Stimulated activated CD8-positive, alpha-beta memory T cell treated with anti-CD3 and anti-CD28 coated beads, Interleukin-2, amount 100 ng/mL, for 1 hour (primary cell): Measurements from ENCODE around the gene TCF7L2.

Source experiments
- DNase-seq, 2 donors: peaks; one replicate each; pipeline ENCODE4 v3.0.0-alpha.2; 2020; ENCODE audit warnings: low read depth in 2 of 2

The TCF7L2 gene

DNA sequence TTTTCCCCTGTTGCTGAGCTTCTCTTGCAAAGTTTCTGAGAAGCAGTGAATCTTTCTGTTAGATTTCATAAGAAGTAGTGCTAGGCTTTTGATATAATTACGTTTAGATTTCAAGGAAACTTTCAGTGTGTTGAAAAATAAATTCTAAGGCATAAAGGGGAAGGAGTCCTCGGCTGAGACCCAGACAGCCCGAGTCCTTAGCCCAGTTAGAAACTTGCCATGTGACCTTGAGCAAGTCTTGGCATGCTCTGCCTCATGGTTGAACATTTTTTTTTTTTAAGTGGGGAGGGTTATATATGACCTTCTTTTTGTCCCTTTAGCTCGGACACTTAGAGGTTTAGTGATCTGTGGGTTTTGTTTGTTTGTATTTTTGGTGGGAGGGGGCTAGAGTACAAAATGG lies 117.5 kb downstream of the TCF7L2 start:
- DNase-seq: no peak

DNA sequence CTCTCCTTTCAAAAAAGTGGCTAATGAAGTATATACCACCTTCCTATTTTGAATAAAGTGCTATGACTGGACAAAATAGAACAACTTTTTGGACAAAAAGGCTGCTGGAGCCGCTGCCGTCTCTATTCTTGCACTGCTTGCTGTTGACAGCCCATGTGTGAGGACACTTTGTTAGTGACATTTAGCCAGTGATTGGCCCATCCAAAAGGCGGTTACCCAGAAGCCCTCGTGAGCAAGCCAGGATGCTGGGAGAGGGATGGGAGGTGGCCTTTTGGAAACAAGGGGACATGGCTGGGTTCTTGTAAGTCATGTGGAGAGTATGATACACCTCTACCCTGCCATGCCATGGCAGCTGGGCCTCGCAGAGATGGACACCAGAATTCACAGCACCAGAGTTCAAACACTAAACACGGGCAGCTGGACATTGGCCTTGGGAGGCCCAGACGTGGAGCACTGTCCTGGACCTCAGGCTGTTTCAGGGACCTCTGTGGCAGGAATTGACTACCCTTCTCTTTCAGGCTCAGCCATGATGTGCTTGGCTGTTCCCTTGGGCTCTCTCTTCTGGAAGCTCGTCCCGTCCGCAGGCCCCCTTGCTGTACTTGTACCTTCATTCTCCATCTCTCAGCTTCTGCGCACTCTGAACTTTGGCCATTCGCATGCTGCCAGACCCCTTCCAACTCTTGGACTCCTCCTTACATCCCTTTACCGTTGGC lies 118.3 kb downstream of the TCF7L2 start:
- DNase-seq: no peak

DNA sequence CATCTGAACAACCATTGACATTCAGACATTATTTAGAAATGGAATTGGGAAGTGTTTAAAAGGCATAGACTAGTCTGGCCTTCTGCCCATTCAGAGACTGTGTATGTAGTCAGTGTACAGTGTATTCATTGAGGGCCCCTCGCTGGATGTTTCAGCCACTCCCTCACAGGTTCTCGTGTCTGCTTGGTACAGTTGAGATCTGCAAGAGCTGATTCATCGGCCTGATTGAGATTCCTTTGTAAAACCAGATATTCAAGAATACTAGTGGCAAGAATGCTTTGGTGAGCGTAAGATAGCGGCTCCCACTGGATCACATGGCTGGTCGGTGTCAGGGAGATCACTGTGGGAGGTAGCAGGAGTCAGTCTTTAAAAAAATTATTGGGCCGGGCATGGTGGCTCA lies 119.5 kb downstream of the TCF7L2 start:
- no peak for DNase-seq

DNA sequence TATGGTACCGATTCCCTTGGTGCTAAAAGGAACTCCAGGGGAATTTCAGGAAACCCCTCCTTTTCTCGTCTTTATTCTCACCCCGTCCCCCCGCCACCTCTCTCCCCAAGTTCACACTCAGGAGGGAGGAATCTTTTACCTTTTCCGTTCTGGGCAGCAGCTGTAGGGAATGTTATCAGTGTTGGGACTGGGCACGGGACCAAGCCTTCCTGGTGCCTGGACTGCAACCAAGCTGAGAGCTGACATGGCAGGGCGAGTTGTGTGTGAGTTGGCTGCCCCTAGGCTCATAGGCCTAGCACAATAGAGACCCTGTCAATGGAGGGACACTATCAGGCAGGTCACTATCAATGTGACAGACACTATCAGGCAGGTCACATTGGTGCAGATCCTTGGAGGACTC lies 121.4 kb downstream of the TCF7L2 start:
- DNase-seq: no peak

DNA sequence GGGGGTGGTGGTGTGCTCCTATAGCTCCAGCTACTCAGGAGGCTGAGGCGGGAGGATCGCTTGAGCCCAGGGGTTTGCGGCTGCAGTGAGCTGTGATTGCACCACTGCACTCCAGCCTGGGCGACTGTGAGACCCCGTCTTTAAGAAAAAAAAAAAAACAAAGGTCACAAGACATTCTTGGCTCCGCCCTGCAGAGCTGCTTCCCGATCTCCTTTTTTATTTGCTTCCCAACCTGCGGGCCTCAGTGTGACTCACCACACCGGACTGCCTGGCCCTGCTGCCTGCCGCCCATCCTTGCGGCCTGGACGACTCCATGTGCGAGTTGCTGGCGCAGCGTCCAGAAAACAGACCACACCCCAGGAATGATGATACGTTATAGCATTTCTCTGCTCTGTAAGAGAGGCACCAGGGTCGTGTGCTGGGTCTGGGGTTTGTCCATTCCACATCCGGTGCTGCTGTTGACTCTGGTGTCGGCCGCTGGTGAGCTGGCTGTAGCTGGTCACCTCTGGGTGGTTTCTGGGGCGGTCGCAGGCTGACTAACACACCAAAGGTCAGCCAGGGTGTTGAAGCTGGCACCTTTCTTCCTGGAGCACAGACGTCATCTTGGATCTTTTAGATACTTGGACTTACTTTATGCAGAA lies 123.6 kb downstream of the TCF7L2 start:
- no peak for DNase-seq

DNA sequence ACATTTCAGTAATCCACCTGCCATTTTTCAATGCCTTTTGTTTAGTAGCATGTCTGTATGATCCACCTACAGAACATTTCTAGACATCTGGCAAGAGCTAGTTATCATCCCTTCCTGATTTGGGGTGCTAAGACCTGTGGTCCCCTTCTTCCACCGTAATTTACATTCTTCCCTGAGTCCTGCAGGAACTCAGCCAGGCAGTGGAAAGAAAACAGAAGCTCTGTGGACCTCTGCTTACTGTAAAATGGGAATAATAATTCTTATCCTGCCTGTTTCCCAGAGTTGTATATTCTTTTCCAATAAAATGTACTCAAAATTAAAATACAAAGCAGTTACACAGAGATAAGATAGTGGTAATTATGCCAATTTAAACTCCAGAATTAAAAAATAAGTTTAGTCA lies 126.9 kb downstream of the TCF7L2 start:
- DNase-seq: no peak

DNA sequence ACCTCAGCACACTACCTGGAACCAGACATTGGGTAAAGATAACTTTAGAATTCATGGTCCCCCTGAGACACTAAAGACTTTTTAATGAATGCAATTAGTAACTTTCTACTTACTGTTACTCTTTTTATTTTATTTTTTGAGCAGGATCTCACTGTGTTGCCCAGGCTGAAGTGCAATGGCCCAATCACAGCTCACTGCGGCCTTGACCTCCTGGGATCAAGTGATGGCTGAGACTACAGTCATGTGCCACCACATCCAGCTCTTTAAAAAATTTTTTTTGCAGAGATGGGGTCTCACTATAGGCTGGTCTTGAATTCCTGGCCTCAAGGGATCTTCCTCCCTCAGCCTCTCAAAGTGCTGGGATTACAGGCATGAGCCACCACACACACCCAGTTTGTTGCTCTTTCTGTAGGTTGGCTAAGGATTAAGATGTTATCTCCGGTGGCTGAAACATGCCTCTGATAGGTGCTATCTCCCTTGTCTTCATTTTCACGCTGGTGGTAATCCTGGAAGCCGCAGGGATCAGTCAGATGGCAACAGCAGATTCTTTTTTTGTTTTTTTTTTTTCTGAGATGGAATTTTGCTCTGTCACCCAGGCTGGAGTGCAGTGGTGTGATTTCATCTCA lies 128.3 kb downstream of the TCF7L2 start:
- no peak for DNase-seq

DNA sequence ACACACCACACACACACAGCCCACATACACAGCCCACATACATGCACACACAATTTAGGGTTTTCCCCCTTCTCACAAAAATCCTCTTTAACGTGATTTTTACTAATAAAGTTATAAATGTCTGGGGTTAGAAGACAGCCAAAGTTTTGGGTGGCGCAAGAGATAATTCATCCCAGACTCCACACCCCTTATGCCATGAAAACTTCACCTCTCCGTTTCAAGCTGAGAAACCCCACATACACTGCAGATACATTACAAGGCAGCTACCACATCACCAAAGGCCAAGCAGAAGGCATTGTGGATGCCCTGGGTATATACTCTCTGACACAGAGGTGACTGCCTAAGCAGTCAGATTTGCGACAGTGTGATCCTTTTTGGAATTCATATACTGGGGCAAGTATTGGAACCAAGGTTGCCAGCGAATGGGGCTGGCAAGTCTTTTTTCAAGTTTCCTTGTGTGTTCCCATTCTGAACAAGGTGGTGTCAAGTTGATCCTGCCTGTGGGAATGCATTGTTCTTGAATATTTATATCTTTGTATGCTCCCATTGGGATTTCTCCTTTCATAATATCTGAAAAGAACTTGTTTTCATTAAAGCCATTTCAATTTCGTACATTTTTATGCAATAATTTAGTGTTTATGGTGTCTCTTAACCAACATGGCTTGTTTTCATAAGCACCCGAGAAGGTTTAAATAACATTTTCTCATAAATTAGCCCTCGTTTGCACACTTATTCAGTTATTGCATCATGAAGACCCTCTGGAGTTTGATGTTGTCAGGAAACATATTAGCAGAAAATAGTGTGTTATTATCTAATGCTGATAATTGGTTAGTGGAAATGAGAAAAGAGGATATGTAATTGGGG lies 130.2 kb downstream of the TCF7L2 start:
- DNase-seq: no peak

DNA sequence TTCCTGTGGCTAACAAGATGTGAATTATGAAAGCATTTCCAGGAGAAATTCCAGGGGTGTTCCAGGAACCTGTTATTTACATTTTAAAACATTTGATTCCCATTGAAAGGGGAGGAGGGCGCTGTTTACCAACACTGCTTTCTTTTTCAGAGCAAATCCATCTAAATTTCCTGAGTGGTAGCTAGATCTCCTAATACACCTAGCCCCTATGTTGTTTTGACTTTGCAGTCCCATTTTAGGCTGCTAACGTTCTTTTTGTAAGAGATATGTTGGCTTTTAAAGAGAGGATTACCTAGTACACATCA lies 130.8 kb downstream of the TCF7L2 start:
- no peak for DNase-seq

DNA sequence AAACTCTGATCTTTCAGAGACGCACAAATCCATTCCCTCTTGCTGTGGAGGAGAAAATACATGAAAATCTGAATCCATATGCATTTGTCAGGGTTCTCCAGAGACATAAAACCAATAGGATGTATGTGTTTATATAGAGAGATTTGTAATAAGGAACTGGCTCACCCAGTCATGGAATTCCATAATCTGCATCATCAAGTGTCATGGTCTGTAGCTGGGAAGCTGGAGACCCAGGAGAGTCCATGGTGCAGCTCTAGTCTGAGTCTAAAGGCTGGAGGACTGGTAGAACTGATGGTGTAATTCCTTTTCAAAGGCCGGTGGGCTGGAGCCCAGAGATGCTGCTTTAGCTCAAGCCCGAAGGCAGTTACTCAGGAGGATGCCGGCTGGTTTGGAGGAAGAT lies 134.0 kb downstream of the TCF7L2 start:
- DNase-seq: no peak

DNA sequence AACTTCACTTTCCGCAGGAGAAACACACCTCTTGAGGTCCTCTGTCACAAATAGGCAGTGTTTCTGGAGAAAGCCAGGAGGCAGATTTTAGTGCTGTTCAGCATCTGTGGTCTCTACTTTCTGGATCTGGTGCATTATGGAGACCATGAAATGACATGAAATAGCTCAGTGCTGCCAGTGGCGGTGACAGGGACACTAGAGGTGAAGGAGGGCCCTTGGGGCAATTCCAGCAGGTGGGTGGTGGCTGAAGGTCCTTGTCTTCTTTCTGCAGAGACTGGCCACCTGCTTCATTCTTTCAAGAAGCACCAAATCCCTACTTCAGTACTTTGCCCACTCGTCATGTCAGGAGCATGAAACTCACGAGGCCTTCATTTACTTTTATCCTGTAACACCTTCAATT lies 135.7 kb downstream of the TCF7L2 start:
- DNase-seq: no peak

DNA sequence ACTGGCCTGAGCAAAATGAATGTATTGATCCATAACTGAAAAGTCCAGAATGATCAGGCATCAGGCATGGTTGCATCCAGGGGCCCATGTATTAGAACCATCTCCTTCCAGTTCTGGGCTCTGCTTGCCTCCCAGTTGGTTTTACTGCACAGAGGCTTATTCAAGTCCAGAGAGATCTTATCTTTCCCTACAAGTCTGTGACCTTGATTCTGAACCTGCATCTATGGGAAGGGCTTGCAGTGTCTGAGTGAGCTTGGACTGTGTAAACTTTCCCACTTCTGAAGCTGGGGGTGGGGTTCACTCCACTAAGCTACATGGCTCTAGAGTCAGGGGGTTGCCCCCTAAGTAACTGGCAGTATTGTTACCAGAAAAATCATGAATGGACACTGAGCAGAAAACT lies 136.2 kb downstream of the TCF7L2 start:
- no peak for DNase-seq

DNA sequence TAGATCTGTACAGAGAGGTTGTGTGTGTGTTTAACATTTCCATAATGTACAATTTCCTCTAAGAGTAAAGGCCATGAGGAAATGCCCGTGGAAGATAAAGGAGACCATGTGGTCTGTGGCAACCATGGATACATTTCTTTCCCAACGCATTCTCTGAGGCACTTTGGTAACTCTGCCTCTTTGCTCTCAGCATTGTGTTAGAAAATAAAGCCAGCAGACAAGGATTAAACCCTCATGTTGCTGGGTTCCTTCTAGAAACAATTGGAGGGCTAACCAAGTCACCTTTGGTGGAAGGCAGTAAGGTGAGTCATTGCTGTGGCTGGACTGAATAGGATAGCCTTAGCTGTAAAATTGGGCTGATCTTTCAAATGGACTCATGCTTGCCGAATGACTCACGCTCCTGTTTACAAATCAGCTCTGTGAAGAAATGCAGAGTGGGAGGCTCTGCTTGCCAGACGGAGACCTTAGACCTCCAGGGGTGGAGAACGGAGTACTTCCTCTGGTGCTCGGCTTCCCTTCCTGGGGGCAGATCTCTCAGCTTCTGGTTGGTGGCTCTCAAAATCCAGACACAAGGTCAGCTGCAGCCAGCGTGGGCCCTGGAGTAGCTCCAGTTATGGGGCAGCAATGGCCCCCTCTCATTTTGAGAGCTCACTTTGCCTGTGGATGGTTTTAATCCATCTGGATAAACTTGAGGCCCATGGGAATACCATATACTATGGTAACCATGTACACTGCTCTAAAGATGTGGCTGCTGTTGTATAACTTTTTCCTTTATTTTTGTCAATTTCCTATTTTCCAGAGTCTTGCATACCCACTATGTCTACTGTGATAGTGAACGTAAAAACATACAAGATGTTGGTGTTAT lies 137.3 kb downstream of the TCF7L2 start:
- no peak for DNase-seq

DNA sequence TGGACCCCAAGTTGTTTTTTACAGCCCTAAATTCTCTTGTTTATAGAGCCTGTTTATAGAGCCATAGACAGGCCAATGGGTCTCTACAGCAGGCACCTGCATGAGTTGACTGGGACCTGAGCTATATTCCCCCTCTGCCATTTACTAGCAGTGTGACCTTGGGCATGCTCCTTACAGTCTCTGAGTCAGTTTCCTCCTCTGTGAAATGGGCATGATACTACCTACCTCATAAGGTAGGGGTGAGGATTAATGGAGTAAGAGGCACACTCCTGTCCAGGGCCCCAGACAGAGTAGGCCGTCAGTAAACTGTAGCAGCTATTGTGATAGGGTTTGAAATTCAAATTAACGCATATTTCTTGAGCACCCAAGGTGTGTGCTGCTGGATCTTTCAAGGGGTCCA lies 138.1 kb downstream of the TCF7L2 start:
- no peak for DNase-seq

DNA sequence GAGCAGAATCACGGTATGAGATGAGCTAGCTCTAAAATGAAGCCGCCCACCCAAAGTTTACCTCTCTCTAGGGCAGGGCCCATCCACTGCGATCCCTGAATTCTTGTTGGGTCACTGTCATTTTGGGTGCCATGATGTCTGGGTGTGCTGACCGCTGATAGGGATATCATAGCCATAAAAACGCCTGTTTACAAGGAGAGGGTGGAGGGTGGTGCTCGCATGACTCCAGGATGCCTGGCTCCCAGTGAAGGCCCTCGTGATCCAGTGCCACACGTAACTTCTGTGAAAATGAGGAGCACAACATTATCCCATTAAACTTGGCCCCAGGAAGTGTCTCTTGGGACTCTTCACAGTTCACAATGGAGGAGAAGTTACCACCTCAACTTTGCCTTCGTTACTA lies 139.5 kb downstream of the TCF7L2 start:
- DNase-seq: no peak

DNA sequence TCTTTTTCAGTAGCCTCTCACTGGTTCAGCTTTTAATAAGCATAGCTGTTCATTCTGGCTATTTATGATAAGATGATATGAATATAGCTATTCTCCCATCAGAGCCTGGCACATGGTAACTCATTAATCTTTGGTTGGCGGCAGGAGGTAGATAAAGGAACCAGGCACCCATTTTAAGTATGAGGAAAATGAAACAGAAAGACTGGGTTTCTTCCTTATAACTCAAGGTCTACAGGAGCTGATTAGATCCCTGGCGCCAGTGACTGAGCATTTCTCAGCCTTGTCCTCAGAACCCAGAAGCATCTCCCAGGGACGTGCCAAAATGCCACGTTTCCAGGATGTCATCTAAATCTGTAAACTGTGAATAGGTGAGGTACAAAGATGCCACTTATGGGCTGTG lies 141.9 kb downstream of the TCF7L2 start:
- DNase-seq: no peak

DNA sequence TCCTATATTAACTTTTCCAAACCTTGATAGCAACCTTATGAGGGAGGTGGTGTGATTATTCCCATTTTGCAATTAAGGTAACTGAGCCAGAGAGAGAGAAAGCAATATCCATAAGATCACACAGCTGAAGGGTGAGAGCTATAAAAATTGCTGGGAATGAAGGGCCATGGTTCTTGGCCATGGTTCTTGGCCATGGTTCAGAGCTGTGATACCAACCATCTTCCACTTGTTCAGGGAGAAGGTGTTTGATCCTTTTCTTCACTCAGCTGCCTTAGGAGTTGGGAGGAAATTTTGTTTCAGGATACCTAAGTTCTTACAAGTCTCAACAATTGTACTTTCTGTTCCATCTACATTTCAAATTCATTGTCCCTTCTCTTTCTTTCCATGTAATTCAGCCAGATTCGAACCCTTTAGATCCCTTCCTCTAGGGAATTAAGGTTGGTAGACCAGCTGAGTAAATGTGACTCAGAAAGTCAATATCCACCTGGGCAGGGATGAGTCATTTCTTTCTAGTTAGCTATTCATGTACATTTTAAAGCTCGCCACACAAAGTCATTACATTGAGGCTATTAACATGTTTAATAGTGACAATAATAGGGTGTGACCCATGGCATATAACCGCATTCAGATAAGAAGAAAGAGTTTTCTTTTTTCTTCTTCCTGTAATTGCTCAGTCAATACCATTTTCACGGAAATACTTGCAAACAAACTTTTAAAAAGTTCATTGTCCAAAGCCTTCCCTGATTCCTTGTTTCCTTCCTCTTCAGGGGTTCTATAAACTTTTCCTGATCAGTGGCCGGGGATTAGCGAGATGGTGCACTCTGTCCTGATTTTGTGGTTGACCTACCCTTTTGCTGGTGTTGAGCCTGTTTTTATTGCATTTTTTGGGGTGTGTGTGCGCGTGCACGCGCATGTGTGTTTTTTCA lies 143.4 kb downstream of the TCF7L2 start:
- no peak for DNase-seq

DNA sequence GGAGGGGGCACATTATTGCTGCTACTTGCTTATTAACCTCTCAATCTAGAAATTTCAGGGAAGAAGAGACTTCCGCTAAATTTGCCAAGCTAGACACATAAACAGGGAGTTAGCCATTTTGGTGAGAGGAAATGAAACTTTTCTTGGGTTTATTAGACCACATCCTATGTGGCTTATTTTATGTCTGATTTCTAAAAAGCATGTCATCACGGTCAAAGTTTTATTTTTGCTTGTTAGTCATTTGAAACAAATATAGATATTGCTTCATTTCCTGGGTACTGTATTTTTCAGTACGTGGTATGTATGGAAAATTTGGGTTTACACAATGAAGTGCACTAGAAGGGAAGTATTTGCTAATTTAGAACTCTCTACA lies 144.1 kb downstream of the TCF7L2 start:
- no peak for DNase-seq

DNA sequence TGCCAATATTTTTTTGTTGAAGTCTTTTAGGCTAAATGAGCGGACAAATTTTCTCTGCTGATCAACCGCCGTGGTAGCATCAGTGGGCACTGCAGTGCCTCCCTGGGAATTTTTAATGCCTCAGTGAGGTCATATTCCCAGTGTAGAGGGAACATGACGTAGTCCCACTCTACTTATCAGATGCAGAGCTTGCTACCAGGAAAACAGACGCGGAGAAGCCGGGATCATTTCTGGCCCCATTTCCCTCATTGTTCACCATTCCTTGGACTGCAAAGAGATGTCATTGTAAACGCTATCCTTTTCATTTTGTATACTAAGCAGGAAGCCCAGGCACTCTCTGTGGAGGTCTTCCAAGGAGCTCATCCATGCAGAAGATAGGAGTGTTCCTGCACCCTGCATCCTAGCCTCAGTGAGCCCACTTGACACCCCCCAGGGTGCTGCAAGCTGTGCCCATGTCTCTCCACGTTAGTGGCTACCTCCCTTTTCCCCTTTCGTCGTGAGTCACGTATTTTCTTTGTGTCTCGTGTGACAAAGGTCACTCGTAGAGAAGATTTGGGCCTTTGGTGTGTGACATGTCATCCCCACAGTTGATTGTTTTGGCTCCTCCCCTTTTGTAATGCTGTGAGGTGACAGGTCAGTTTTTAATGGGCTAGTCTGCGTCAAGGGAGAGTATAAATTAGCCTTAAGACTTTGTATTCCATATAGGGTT lies 145.5 kb downstream of the TCF7L2 start:
- DNase-seq: no peak
